ENCODE data around the gene LMO7. TPM values are rescaled to one million over a fixed set of nuclear protein-coding genes. Genes with fewer than 3 reads are reported as not detected.

Gene LMO7
- total RNA-seq, 1 donor from 2014 or later = 6.8 TPM

DNA sequence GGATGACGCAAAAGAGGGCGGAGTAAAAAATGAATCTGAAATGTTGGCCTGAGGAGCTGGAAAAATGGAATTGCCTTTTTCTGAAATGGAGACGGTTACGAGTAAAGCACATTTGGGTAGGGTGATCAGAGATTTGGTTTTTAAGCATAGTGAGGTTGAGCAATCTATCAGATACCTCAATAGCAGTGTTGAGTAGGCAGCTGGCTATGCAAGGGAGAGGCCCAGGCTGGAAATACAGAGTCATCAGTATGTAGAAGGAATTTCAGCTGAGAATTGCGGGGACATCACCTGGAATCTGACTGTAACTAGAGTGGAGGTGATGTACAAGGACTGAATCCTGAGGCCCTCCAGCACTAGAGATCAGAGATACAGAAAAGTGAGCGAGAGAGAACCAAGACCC is 224.8 kb downstream of the LMO7 start:
- no peaks in the 10 kb centered on the region for H3K27me3 Mint-ChIP-seq (ENCODE audit: insufficient read depth, low read depth)
- no peaks in the 10 kb centered on the region for H3F3A ChIP-seq (ENCODE audit: low read depth)
- H3K4me3 Mint-ChIP-seq = no peak overlapping the region

DNA sequence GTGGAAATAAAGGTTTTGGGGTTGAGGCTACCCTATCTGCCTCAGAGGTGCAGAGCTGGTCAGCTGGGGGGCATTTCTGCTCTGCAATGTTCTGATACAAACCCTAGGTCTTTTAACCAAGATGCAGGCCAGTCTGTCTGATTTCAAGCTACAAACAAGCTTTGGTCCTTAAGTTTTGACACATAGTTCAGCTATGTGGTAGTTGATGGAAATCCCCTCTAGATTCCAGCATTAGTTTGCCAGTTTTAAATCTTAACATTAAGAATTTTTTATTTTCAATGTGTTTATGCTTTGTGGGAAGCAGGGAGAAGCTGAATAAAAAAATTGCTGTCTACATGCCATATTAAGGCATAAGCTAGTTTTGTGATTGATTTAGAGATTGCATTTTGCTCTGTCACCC is 225.7 kb downstream of the LMO7 start:
- Histone ChIP-seq H3K27me3 (no peaks in the 10 kb centered on the region), H3K4me1 (no peaks in the 10 kb centered on the region), H3F3A (ENCODE audit: low read depth) (no peaks in the 10 kb centered on the region), H3K4me2 (no peak overlapping the region), H2AFZ (replicated peaks) (no peak overlapping the region), H3K27ac (no peak overlapping the region), H3K9me3 (ENCODE audit: low read depth) (no peaks in the 10 kb centered on the region), H3K9ac (no peak overlapping the region), H3K79me2 (ENCODE audit: low read depth) (no peaks in the 10 kb centered on the region), H3K4me3 (no peak overlapping the region), H3K36me3 (no peaks in the 10 kb centered on the region), H4K20me1 (ENCODE audit: low read depth) (no peaks in the 10 kb centered on the region)
- Mint-ChIP-seq H3K36me3 (no peaks in the 10 kb centered on the region), H3K27ac (no peak overlapping the region), H3K27me3 (ENCODE audit: insufficient read depth, low read depth) (no peaks in the 10 kb centered on the region), H3K4me3 (no peak overlapping the region), H3K9me3 (no peaks in the 10 kb centered on the region), H3K4me1 (no peaks in the 10 kb centered on the region)
- TF ChIP-seq EZH2 (IDR thresholded peaks at IDR 0.05) (no peak), EZH2phosphoT487 (IDR thresholded peaks at IDR 0.05) (no peak)
- TF ChIP-seq, protein P1, sequence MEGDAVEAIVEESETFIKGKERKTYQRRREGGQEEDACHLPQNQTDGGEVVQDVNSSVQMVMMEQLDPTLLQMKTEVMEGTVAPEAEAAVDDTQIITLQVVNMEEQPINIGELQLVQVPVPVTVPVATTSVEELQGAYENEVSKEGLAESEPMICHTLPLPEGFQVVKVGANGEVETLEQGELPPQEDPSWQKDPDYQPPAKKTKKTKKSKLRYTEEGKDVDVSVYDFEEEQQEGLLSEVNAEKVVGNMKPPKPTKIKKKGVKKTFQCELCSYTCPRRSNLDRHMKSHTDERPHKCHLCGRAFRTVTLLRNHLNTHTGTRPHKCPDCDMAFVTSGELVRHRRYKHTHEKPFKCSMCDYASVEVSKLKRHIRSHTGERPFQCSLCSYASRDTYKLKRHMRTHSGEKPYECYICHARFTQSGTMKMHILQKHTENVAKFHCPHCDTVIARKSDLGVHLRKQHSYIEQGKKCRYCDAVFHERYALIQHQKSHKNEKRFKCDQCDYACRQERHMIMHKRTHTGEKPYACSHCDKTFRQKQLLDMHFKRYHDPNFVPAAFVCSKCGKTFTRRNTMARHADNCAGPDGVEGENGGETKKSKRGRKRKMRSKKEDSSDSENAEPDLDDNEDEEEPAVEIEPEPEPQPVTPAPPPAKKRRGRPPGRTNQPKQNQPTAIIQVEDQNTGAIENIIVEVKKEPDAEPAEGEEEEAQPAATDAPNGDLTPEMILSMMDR (IDR thresholded peaks at IDR 0.05) = no peak
- no peak for DNase-seq (ENCODE audit: low spot score)

More for the DNA sequence above, 224.8 kb downstream of the LMO7 start:
- H3K4me1 Mint-ChIP-seq = no peaks in the 10 kb centered on the region
- Histone ChIP-seq H3K9me3 (ENCODE audit: low read depth) (no peaks in the 10 kb centered on the region), H2AFZ (replicated peaks) (no peak overlapping the region), H3K27me3 (no peaks in the 10 kb centered on the region), H4K20me1 (ENCODE audit: low read depth) (no peaks in the 10 kb centered on the region), H3K4me2 (no peak overlapping the region), H3K27ac (no peak overlapping the region), H3K79me2 (ENCODE audit: low read depth) (no peaks in the 10 kb centered on the region), H3K36me3 (no peaks in the 10 kb centered on the region), H3K4me3 (no peak overlapping the region), H3K4me1 (no peaks in the 10 kb centered on the region), H3K9ac (no peak overlapping the region)
- no peak overlapping the region for H3K27ac Mint-ChIP-seq
- no peak for DNase-seq (ENCODE audit: low spot score)
- TF ChIP-seq EZH2 (IDR thresholded peaks at IDR 0.05) (no peak), EZH2phosphoT487 (IDR thresholded peaks at IDR 0.05) (no peak)
- TF ChIP-seq, protein P1 (IDR thresholded peaks at IDR 0.05) = no peak
- H3K9me3 Mint-ChIP-seq = no peaks in the 10 kb centered on the region
- H3K36me3 Mint-ChIP-seq = no peaks in the 10 kb centered on the region

DNA sequence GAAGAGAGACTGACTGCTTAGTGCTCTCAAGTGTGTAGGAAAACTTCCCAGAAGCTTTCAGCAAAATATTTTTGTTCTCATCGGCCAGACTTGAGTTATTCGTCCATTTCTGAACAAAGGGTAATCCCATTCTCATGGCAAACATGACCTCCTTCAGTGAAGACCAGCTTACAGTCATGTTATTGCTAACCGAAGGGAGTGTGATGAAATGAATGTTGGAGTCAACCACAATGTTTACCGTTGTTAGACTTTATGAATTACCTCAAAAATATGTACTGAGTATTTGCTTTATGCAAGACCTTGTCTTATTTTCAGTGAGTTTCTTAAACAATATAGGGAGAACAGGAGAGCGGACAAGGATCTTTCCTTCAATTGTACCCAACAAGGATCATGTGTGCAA is 228.6 kb downstream of the LMO7 start:
- H3K27me3 ChIP-seq = no peaks in the 10 kb centered on the region
- no peaks in the 10 kb centered on the region for H3K36me3 ChIP-seq
- DNase-seq (ENCODE audit: low spot score) = no peak
- no peak overlapping the region for H3K27ac Mint-ChIP-seq
- H4K20me1 ChIP-seq (ENCODE audit: low read depth) = no peaks in the 10 kb centered on the region
- H3K27ac ChIP-seq = no peak overlapping the region
- H3K36me3 Mint-ChIP-seq = no peaks in the 10 kb centered on the region
- H3K79me2 ChIP-seq (ENCODE audit: low read depth) = no peaks in the 10 kb centered on the region
- H3K4me2 ChIP-seq = no peak overlapping the region
- H3K4me1 Mint-ChIP-seq = no peaks in the 10 kb centered on the region
- no peaks in the 10 kb centered on the region for H3K27me3 Mint-ChIP-seq (ENCODE audit: insufficient read depth, low read depth)
- no peaks in the 10 kb centered on the region for H3K9me3 Mint-ChIP-seq
- TF ChIP-seq, protein P1 (IDR thresholded peaks at IDR 0.05) = no peak
- TF ChIP-seq EZH2phosphoT487 (IDR thresholded peaks at IDR 0.05) (no peak), EZH2 (IDR thresholded peaks at IDR 0.05) (no peak)
- no peak overlapping the region for H3K9ac ChIP-seq
- peaks cover under 1% of the 10 kb centered on the region for H3K4me1 ChIP-seq
- H3K4me3 Mint-ChIP-seq = no peak overlapping the region
- H3K9me3 ChIP-seq (ENCODE audit: low read depth) = no peaks in the 10 kb centered on the region
- H3F3A ChIP-seq (ENCODE audit: low read depth) = no peaks in the 10 kb centered on the region
- no peak overlapping the region for H3K4me3 ChIP-seq
- no peak overlapping the region for H2AFZ ChIP-seq (replicated peaks)
